HCT116 (cell line): Measurements from ENCODE around the gene SLC37A4.

Experiments
- ATF3 ChIP-seq: IDR thresholded peaks from 2 replicates; pipeline ENCODE4 v1.6.1; 2012
- CTCF ChIP-seq, 3 experiments: fragments of 200-600 bp in 1 of 3; sonication (generic) in 1 of 3; IDR thresholded peaks in 2 of 3; conservative IDR thresholded peaks in 1 of 3; 2 replicates each; pipeline ENCODE4 v1.5.1; 2012 to 2017; ENCODE audit warnings: low read depth in 2 of 3, low read length in 2 of 3, antibody characterized with exemption in 1 of 3, borderline replicate concordance in 1 of 3, control low read depth in 1 of 3, mild to moderate bottlenecking in 1 of 3, mixed read lengths in 1 of 3, mixed run types in 1 of 3, moderate library complexity in 1 of 3; ENCODE audit not compliant: insufficient read depth in 1 of 3
- EZH2phosphoT487 ChIP-seq: fragments of 200-600 bp; IDR thresholded peaks from 2 replicates; pipeline ENCODE4 v1.6.1; 2018; ENCODE audit warnings: antibody characterized with exemption, borderline replicate concordance
- JUND ChIP-seq: IDR thresholded peaks from 2 replicates; pipeline ENCODE4 v1.6.1; 2012
- MAX ChIP-seq: IDR thresholded peaks from 2 replicates; pipeline ENCODE4 v1.6.1; 2012
- POLR2A ChIP-seq: IDR thresholded peaks from 2 replicates; pipeline ENCODE4 v1.7.0; 2011; ENCODE audit warnings: borderline replicate concordance; ENCODE audit not compliant: insufficient read depth, insufficient read length; ENCODE audit errors: extremely low read depth
- POLR2AphosphoS5 ChIP-seq: IDR thresholded peaks from 2 replicates; pipeline ENCODE4 v1.6.1; 2011; ENCODE audit warnings: mild to moderate bottlenecking, low read depth, low read length, moderate library complexity
- SRF ChIP-seq: IDR thresholded peaks from 2 replicates; pipeline ENCODE4 v1.6.1; 2012; ENCODE audit warnings: low read depth
- YY1 ChIP-seq: IDR thresholded peaks from 2 replicates; pipeline ENCODE4 v1.6.1; 2011; ENCODE audit warnings: low read length, low read depth, moderate library complexity, mild to moderate bottlenecking; ENCODE audit not compliant: insufficient replicate concordance; ENCODE audit errors: extremely low read depth
- ZFX ChIP-seq: fragments of 450-650 bp; IDR thresholded peaks from 2 replicates; pipeline ENCODE4 v1.6.1; 2017

GRCh38 chr11:119025541-119025940 is 5.1 kb downstream of the SLC37A4 start:
- no peak for TF ChIP-seq MAX
- TF ChIP-seq POLR2A = no peak
- no peak for TF ChIP-seq JUND
- TF ChIP-seq CTCF (IDR thresholded peaks at IDR 0.05 in 2 of 3, conservative IDR thresholded peaks at IDR 0.05 in 1 of 3; ENCODE audit: borderline replicate concordance in 1 of 3, insufficient read depth in 1 of 3, low read depth in 2 of 3, low read length in 2 of 3) = no peak
- no peak for TF ChIP-seq YY1
- no peak for TF ChIP-seq POLR2AphosphoS5
- no peak for TF ChIP-seq EZH2phosphoT487
- no peak for TF ChIP-seq ZFX
- no peak for TF ChIP-seq ATF3
- TF ChIP-seq SRF = no peak
